Right atrium auricular region (tissue), 2 donors: ENCODE measurements around the gene MED27. TPM values are rescaled to one million over a fixed set of nuclear protein-coding genes. Genes with fewer than 3 reads are reported as not detected.

ENCODE experiments used
- DNase-seq: peaks from one replicate; pipeline ENCODE4 v3.0.0-alpha.2; 2019; ENCODE audit warnings: low spot score
- H3K27ac ChIP-seq, 2 donors: fragments of 200-600 bp; sonication (generic); 1 replicate in 1 of 2; 2 replicates in 1 of 2; pipeline ENCODE4 v1.5.1; 2016 to 2019
- H3K27me3 ChIP-seq, 2 donors: fragments of 200-600 bp; sonication (generic); one replicate each; pipeline versions ENCODE4 v1.5.1 to v1.6.0; 2017 to 2019
- H3K36me3 ChIP-seq: fragments of 200-600 bp; sonication (generic); one replicate; pipeline ENCODE4 v1.5.1; 2016
- H3K4me1 ChIP-seq, 2 donors: fragments of 200-600 bp; sonication (generic); one replicate each; pipeline versions ENCODE4 v1.5.1 to v1.6.0; 2017 to 2019
- H3K4me3 ChIP-seq, 2 donors: fragments of 200-600 bp; sonication (generic); 1 replicate in 1 of 2; 2 replicates in 1 of 2; pipeline ENCODE4 v1.5.1; 2017 to 2019; ENCODE audit warnings: mild to moderate bottlenecking in 1 of 2, moderate library complexity in 1 of 2
- H3K9me3 ChIP-seq, 2 donors: fragments of 200-600 bp; sonication (generic); one replicate each; pipeline ENCODE4 v1.5.1; 2019
- CTCF ChIP-seq, 2 donors: fragments of 200-600 bp; sonication (generic); IDR thresholded peaks; one replicate each; pipeline ENCODE4 v1.5.1; 2019; ENCODE audit warnings: antibody characterized with exemption in 2 of 2
- total RNA-seq, 2 donors: library from RNA; depleted of rRNA; stranded (reverse); fragments of >200 nt; gene quantifications; one replicate each; pipeline ENCODE4 v1.1.0, GENCODE V29; 2016

The MED27 gene
- total RNA-seq, 2 donors from 2014 or later: 12.5 to 15.3 TPM

- no peak for DNase-seq
- no peak for TF ChIP-seq CTCF (IDR thresholded peaks at IDR 0.05)
Observed at GRCh38 chr9:132040808-132041207, 38.9 kb downstream of the MED27 start.

GRCh38 chr9:132040246-132040645, 39.4 kb downstream of the MED27 start:
- H3K4me1 ChIP-seq: peaks cover 0 to 15% of the 10 kb centered on the region in 2 donors
- H3K4me3 ChIP-seq: no peak overlapping the region
- DNase-seq: no peak
- H3K36me3 ChIP-seq: no peaks in the 10 kb centered on the region
- H3K27me3 ChIP-seq: no peaks in the 10 kb centered on the region
- no peaks in the 10 kb centered on the region for H3K9me3 ChIP-seq
- H3K27ac ChIP-seq: no peak overlapping the region
- no peak for TF ChIP-seq CTCF (IDR thresholded peaks at IDR 0.05)

More at GRCh38 chr9:132040808-132041207, 38.9 kb downstream of the MED27 start:
- H3K9me3 ChIP-seq: no peaks in the 10 kb centered on the region
- no peak overlapping the region for H3K4me3 ChIP-seq
- no peaks in the 10 kb centered on the region for H3K27me3 ChIP-seq
- peaks cover 0 to 15% of the 10 kb centered on the region in 2 donors for H3K4me1 ChIP-seq
- no peak overlapping the region for H3K27ac ChIP-seq
- no peaks in the 10 kb centered on the region for H3K36me3 ChIP-seq

- no peak for TF ChIP-seq CTCF (IDR thresholded peaks at IDR 0.05)
- no peak overlapping the region for H3K27ac ChIP-seq
- H3K4me1 ChIP-seq: peaks cover 0 to 15% of the 10 kb centered on the region in 2 donors
- H3K9me3 ChIP-seq: no peaks in the 10 kb centered on the region
- DNase-seq: no peak
- H3K27me3 ChIP-seq: no peaks in the 10 kb centered on the region
- no peaks in the 10 kb centered on the region for H3K36me3 ChIP-seq
- no peak overlapping the region for H3K4me3 ChIP-seq
Observed at GRCh38 chr9:132039284-132039683, 40.4 kb downstream of the MED27 start.

GRCh38 chr9:132037458-132037857, 42.2 kb downstream of the MED27 start:
- peaks cover 0 to 15% of the 10 kb centered on the region in 2 donors for H3K4me1 ChIP-seq
- no peaks in the 10 kb centered on the region for H3K9me3 ChIP-seq
- no peak for TF ChIP-seq CTCF (IDR thresholded peaks at IDR 0.05)
- DNase-seq: no peak
- no peaks in the 10 kb centered on the region for H3K36me3 ChIP-seq
- no peak overlapping the region for H3K4me3 ChIP-seq
- no peaks in the 10 kb centered on the region for H3K27me3 ChIP-seq
- no peak overlapping the region for H3K27ac ChIP-seq

GRCh38 chr9:132036521-132036920, 43.1 kb downstream of the MED27 start:
- Histone ChIP-seq H3K4me3 (no peak overlapping the region), H3K27me3 (no peaks in the 10 kb centered on the region), H3K36me3 (no peaks in the 10 kb centered on the region), H3K4me1 (peaks cover 0 to 15% of the 10 kb centered on the region in 2 donors), H3K27ac (no peak overlapping the region), H3K9me3 (no peaks in the 10 kb centered on the region)
- DNase-seq: no peak
- no peak for TF ChIP-seq CTCF (IDR thresholded peaks at IDR 0.05)

- no peak for TF ChIP-seq CTCF (IDR thresholded peaks at IDR 0.05)
- no peak overlapping the region for H3K4me3 ChIP-seq
- H3K36me3 ChIP-seq: no peaks in the 10 kb centered on the region
- no peak for DNase-seq
- H3K4me1 ChIP-seq: peaks cover 0 to 7% of the 10 kb centered on the region in 2 donors
- H3K27me3 ChIP-seq: no peaks in the 10 kb centered on the region
- no peak overlapping the region for H3K27ac ChIP-seq
- no peaks in the 10 kb centered on the region for H3K9me3 ChIP-seq
Observed at GRCh38 chr9:132035679-132036078, 44.0 kb downstream of the MED27 start.
